ENCODE data around the gene LIPA.

DNA sequence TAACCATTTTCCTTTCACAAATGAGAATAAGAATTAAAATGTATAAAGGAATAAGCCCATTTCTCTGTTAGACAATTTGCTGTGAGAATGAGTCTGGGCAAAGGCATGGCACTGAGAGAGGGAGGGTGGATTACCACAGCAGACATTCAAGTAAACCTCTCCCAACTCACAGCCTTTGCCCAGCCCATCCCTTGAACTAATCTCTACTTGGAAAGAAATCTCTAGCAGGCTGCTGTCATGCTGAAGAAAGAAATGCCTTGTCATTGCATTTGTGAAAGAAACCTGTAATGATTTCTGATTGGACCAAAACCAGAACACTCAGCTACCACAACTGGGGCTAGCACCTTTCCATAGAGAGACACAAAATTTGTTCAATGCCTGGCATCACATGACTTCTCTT lies 83.7 kb downstream of the LIPA start:
- no peak for TF ChIP-seq CTCF (IDR thresholded peaks at IDR 0.05)
- peak in 1 of 4 donors; percentile 12 for TF ChIP-seq POLR2A (IDR thresholded peaks at IDR 0.05)
